Liver (tissue), 3 donors: ENCODE data around the gene SH3RF3.

Experiments used
- EGR1 ChIP-seq, 2 donors: IDR thresholded peaks; 2 replicates each; pipeline ENCODE4 v1.6.1; 2016 to 2018; ENCODE audit warnings: antibody characterized with exemption in 2 of 2, low read depth in 2 of 2
- FOXA1 ChIP-seq: IDR thresholded peaks from 2 replicates; pipeline ENCODE4 v1.6.1; 2016; ENCODE audit warnings: antibody characterized with exemption
- FOXA2 ChIP-seq: IDR thresholded peaks from 2 replicates; pipeline ENCODE4 v1.6.1; 2016; ENCODE audit warnings: antibody characterized with exemption
- GABPA ChIP-seq, 2 donors: IDR thresholded peaks in 1 of 2; conservative IDR thresholded peaks in 1 of 2; 2 replicates each; pipeline ENCODE4 v1.6.1; 2016; ENCODE audit warnings: antibody characterized with exemption in 2 of 2, mild to moderate bottlenecking in 1 of 2, moderate library complexity in 1 of 2
- JUND ChIP-seq, 2 donors: IDR thresholded peaks; 2 replicates each; pipeline ENCODE4 v1.6.1; 2016; ENCODE audit warnings: antibody characterized with exemption in 2 of 2
- NR2F2 ChIP-seq: IDR thresholded peaks from 2 replicates; pipeline ENCODE4 v1.6.1; 2016; ENCODE audit warnings: antibody characterized with exemption
- RAD21 ChIP-seq, 2 donors: IDR thresholded peaks; 2 replicates each; pipeline ENCODE4 v1.6.1; 2016; ENCODE audit warnings: antibody characterized with exemption in 2 of 2, mild to moderate bottlenecking in 2 of 2
- TAF1 ChIP-seq: conservative IDR thresholded peaks from 2 replicates; pipeline ENCODE4 v1.6.1; 2016; ENCODE audit warnings: antibody characterized with exemption, mild to moderate bottlenecking
- TF ChIP-seq, protein P1 (sequence below): fragments of 150-350 bp; IDR thresholded peaks from 2 replicates; pipeline ENCODE4 v1.5.1; 2017; ENCODE audit warnings: improper control_type of control experiment, low read depth, low read length; ENCODE audit not compliant: missing input control
- TF ChIP-seq, protein P2 (sequence below): IDR thresholded peaks from 2 replicates; pipeline ENCODE4 v1.6.1; 2016; ENCODE audit warnings: antibody characterized with exemption, mild to moderate bottlenecking
- donor health status: healthy.
- donor health status: healthy.

DNA sequence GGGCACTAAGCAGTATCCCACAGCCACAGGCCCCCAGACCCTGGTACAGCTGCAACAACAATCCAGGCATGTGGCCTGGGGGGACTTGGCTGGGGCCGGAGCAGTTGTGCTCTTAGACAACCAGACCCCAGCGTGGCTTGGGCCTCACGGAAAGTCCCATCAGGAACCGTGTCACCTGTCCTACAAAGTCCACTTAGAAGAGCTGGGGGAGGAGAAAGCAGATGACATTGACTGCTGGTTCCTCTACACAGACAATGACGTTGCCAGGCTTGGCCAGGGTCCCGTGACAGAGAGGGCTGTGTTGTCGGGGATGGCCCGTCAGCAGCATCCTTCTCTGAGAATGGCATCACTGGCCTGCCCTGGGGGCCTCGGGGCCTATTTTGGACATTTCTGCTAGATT, 360.3 kb downstream of the SH3RF3 start:
- TF ChIP-seq, protein P1, sequence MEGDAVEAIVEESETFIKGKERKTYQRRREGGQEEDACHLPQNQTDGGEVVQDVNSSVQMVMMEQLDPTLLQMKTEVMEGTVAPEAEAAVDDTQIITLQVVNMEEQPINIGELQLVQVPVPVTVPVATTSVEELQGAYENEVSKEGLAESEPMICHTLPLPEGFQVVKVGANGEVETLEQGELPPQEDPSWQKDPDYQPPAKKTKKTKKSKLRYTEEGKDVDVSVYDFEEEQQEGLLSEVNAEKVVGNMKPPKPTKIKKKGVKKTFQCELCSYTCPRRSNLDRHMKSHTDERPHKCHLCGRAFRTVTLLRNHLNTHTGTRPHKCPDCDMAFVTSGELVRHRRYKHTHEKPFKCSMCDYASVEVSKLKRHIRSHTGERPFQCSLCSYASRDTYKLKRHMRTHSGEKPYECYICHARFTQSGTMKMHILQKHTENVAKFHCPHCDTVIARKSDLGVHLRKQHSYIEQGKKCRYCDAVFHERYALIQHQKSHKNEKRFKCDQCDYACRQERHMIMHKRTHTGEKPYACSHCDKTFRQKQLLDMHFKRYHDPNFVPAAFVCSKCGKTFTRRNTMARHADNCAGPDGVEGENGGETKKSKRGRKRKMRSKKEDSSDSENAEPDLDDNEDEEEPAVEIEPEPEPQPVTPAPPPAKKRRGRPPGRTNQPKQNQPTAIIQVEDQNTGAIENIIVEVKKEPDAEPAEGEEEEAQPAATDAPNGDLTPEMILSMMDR = no peak
- TF ChIP-seq TAF1 = no peak
- TF ChIP-seq JUND (IDR thresholded peaks at IDR 0.05) = no peak
- no peak for TF ChIP-seq FOXA2
- no peak for TF ChIP-seq RAD21 (IDR thresholded peaks at IDR 0.05)
- no peak for TF ChIP-seq EGR1 (IDR thresholded peaks at IDR 0.05; ENCODE audit: low read depth in 2 of 2)
- TF ChIP-seq, protein P2, sequence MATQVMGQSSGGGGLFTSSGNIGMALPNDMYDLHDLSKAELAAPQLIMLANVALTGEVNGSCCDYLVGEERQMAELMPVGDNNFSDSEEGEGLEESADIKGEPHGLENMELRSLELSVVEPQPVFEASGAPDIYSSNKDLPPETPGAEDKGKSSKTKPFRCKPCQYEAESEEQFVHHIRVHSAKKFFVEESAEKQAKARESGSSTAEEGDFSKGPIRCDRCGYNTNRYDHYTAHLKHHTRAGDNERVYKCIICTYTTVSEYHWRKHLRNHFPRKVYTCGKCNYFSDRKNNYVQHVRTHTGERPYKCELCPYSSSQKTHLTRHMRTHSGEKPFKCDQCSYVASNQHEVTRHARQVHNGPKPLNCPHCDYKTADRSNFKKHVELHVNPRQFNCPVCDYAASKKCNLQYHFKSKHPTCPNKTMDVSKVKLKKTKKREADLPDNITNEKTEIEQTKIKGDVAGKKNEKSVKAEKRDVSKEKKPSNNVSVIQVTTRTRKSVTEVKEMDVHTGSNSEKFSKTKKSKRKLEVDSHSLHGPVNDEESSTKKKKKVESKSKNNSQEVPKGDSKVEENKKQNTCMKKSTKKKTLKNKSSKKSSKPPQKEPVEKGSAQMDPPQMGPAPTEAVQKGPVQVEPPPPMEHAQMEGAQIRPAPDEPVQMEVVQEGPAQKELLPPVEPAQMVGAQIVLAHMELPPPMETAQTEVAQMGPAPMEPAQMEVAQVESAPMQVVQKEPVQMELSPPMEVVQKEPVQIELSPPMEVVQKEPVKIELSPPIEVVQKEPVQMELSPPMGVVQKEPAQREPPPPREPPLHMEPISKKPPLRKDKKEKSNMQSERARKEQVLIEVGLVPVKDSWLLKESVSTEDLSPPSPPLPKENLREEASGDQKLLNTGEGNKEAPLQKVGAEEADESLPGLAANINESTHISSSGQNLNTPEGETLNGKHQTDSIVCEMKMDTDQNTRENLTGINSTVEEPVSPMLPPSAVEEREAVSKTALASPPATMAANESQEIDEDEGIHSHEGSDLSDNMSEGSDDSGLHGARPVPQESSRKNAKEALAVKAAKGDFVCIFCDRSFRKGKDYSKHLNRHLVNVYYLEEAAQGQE = no peak
- TF ChIP-seq FOXA1 = no peak
- no peak for TF ChIP-seq NR2F2
- TF ChIP-seq GABPA (IDR thresholded peaks at IDR 0.05 in 1 of 2, conservative IDR thresholded peaks at IDR 0.05 in 1 of 2) = no peak
